Activated naive CD8-positive, alpha-beta T cell treated with anti-CD3 and anti-CD28 coated beads, Interleukin-2, amount 50 U/mL, for 24 hours (primary cell): Measurements from ENCODE around the gene PDZK1IP1.
"Not testable (repeated sequence)": the region's sequence is repeated elsewhere in the genome, so short reads cannot be mapped to it uniquely, and the experiment has no call there.

Source experiments
- ATAC-seq: fragments of 150-1000 bp; cut with Tn5 transposase; one replicate; pipeline ENCODE4 v1.10.0; 2021
- DNase-seq: peaks from one replicate; pipeline ENCODE4 v3.0.0; 2021
- H3K27ac Mint-ChIP-seq: one replicate; pipeline ENCODE4 v1.8.0; 2021; ENCODE audit warnings: mild to moderate bottlenecking, mixed read lengths
- H3K27me3 Mint-ChIP-seq: one replicate; pipeline ENCODE4 v1.8.0; 2021; ENCODE audit warnings: mixed read lengths
- H3K36me3 Mint-ChIP-seq: one replicate; pipeline ENCODE4 v1.8.0; 2021; ENCODE audit warnings: low read depth, mixed read lengths
- H3K4me1 Mint-ChIP-seq: one replicate; pipeline ENCODE4 v1.8.0; 2021; ENCODE audit warnings: mixed read lengths
- H3K4me3 Mint-ChIP-seq: one replicate; pipeline ENCODE4 v1.8.0; 2021; ENCODE audit warnings: mild to moderate bottlenecking, moderate library complexity, mixed read lengths
- H3K9me3 Mint-ChIP-seq: one replicate; pipeline ENCODE4 v1.8.0; 2021; ENCODE audit warnings: mixed read lengths

Gene PDZK1IP1

GRCh38 chr1:47193496-47193895 is 3.7 kb upstream of the PDZK1IP1 start:
- H3K27ac Mint-ChIP-seq, H3K4me1 Mint-ChIP-seq: not testable (repeated sequence)
- peaks cover 15% of the 10 kb centered on the region for H3K27me3 Mint-ChIP-seq

GRCh38 chr1:47192458-47193384 is 2.9 kb upstream of the PDZK1IP1 start:
- Mint-ChIP-seq H3K27ac (no peak overlapping the region), H3K4me3 (no peak overlapping the region), H3K4me1 (no peaks in the 10 kb centered on the region), H3K9me3 (no peaks in the 10 kb centered on the region), H3K36me3 (no peaks in the 10 kb centered on the region), H3K27me3 (peaks cover 7% of the 10 kb centered on the region)
- ATAC-seq (peak; percentile 50), DNase-seq (peak; percentile 71)

More at GRCh38 chr1:47193496-47193895, 3.7 kb upstream of the PDZK1IP1 start:
- H3K36me3 Mint-ChIP-seq, H3K9me3 Mint-ChIP-seq, DNase-seq, ATAC-seq, H3K4me3 Mint-ChIP-seq: not testable (repeated sequence)

GRCh38 chr1:47191940-47192457 is 2.2 kb upstream of the PDZK1IP1 start:
- Mint-ChIP-seq H3K4me3 (no peak overlapping the region), H3K27me3 (peaks cover 6% of the 10 kb centered on the region), H3K27ac (no peak overlapping the region), H3K36me3 (no peaks in the 10 kb centered on the region), H3K9me3 (no peaks in the 10 kb centered on the region), H3K4me1 (no peaks in the 10 kb centered on the region)
- DNase-seq (no peak), ATAC-seq (no peak)

GRCh38 chr1:47190857-47191256 is 1.0 kb upstream of the PDZK1IP1 start:
- Mint-ChIP-seq H3K9me3 (no peaks in the 10 kb centered on the region), H3K27me3 (peaks cover 6% of the 10 kb centered on the region), H3K4me1 (no peaks in the 10 kb centered on the region), H3K36me3 (no peaks in the 10 kb centered on the region), H3K4me3 (no peak overlapping the region), H3K27ac (no peak overlapping the region)
- no peak for ATAC-seq
- DNase-seq: no peak

GRCh38 chr1:47190509-47190855 is 646 bp upstream of the PDZK1IP1 start:
- ATAC-seq (no peak), DNase-seq (no peak)
- Mint-ChIP-seq H3K27me3 (peaks cover 6% of the 10 kb centered on the region), H3K36me3 (no peaks in the 10 kb centered on the region), H3K4me3 (no peak overlapping the region), H3K9me3 (no peaks in the 10 kb centered on the region), H3K27ac (no peak overlapping the region), H3K4me1 (no peaks in the 10 kb centered on the region)

- Mint-ChIP-seq H3K4me3 (no peak overlapping the region), H3K27me3 (peaks cover 6% of the 10 kb centered on the region), H3K36me3 (no peaks in the 10 kb centered on the region), H3K27ac (no peak overlapping the region), H3K4me1 (no peaks in the 10 kb centered on the region), H3K9me3 (no peaks in the 10 kb centered on the region)
- no peak for DNase-seq
- no peak for ATAC-seq
Observed at GRCh38 chr1:47188791-47189785, 748 bp downstream of the PDZK1IP1 start.

GRCh38 chr1:47187926-47188250 is 1.9 kb downstream of the PDZK1IP1 start:
- Mint-ChIP-seq H3K4me3 (no peak overlapping the region), H3K4me1 (no peaks in the 10 kb centered on the region), H3K9me3 (no peaks in the 10 kb centered on the region), H3K27ac (no peak overlapping the region), H3K36me3 (no peaks in the 10 kb centered on the region), H3K27me3 (peaks cover 5% of the 10 kb centered on the region)
- ATAC-seq (no peak), DNase-seq (no peak)

- Mint-ChIP-seq H3K27me3 (peaks cover 3% of the 10 kb centered on the region), H3K4me1 (no peaks in the 10 kb centered on the region), H3K4me3 (no peak overlapping the region), H3K36me3 (no peaks in the 10 kb centered on the region), H3K9me3 (no peaks in the 10 kb centered on the region), H3K27ac (no peak overlapping the region)
- ATAC-seq (no peak), DNase-seq (no peak)
Observed at GRCh38 chr1:47187231-47187925, 2.5 kb downstream of the PDZK1IP1 start.

- no peaks in the 10 kb centered on the region for H3K36me3 Mint-ChIP-seq
- no peak overlapping the region for H3K4me3 Mint-ChIP-seq
- H3K4me1 Mint-ChIP-seq: no peaks in the 10 kb centered on the region
- no peak for DNase-seq
- no peak overlapping the region for H3K27ac Mint-ChIP-seq
- no peak for ATAC-seq
- peaks cover 10% of the 10 kb centered on the region for H3K27me3 Mint-ChIP-seq
- no peaks in the 10 kb centered on the region for H3K9me3 Mint-ChIP-seq
Observed at GRCh38 chr1:47186267-47187185, 3.3 kb downstream of the PDZK1IP1 start.

GRCh38 chr1:47184822-47185677 is 4.8 kb downstream of the PDZK1IP1 start:
- ATAC-seq (no peak), DNase-seq (no peak)
- no peak overlapping the region for H3K4me3 Mint-ChIP-seq
- H3K4me1 Mint-ChIP-seq: no peaks in the 10 kb centered on the region
- peaks cover 22% of the 10 kb centered on the region for H3K27me3 Mint-ChIP-seq
- H3K27ac Mint-ChIP-seq: no peak overlapping the region
- no peaks in the 10 kb centered on the region for H3K36me3 Mint-ChIP-seq
- H3K9me3 Mint-ChIP-seq: no peaks in the 10 kb centered on the region

- Mint-ChIP-seq H3K4me3 (no peak overlapping the region), H3K9me3 (no peaks in the 10 kb centered on the region), H3K27me3 (peaks cover 26% of the 10 kb centered on the region), H3K27ac (no peak overlapping the region), H3K36me3 (no peaks in the 10 kb centered on the region), H3K4me1 (peaks cover 2% of the 10 kb centered on the region)
- DNase-seq: no peak
- no peak for ATAC-seq
Observed at GRCh38 chr1:47184090-47184821, 5.6 kb downstream of the PDZK1IP1 start.

GRCh38 chr1:47183308-47184089 is 6.3 kb downstream of the PDZK1IP1 start:
- Mint-ChIP-seq H3K27me3 (peaks cover 31% of the 10 kb centered on the region), H3K27ac (no peak overlapping the region), H3K36me3 (no peaks in the 10 kb centered on the region), H3K4me1 (peaks cover 6% of the 10 kb centered on the region), H3K9me3 (no peaks in the 10 kb centered on the region), H3K4me3 (no peak overlapping the region)
- ATAC-seq (no peak), DNase-seq (no peak)
